Measurements from ENCODE around the gene GRID1. TPM values are rescaled to one million over a fixed set of nuclear protein-coding genes. Genes with fewer than 3 reads are reported as not detected.

GRID1 gene
- total RNA-seq, 1 donor from 2014 or later = not detected

- peaks cover 2% of the 10 kb centered on the region for H3K36me3 Mint-ChIP-seq (ENCODE audit: low read depth)
- H3K27ac Mint-ChIP-seq = no peak overlapping the region
- ChIA-PET CTCF (no interaction called here), POLR2A (no interaction called here)
- intact Hi-C loops (cut with micrococcal nuclease) = no loop called here
- TF ChIP-seq CTCF (IDR thresholded peaks at IDR 0.05) = no peak
- H3K27me3 Mint-ChIP-seq = no peaks in the 10 kb centered on the region
- ATAC-seq (ENCODE audit: low read depth) (no peak), DNase-seq (no peak)
- peaks cover 29% of the 10 kb centered on the region for H3K9me3 Mint-ChIP-seq
- H3K4me3 Mint-ChIP-seq = no peak overlapping the region
- H3K4me1 Mint-ChIP-seq = no peaks in the 10 kb centered on the region
Observed at GRCh38 chr10:85810674-85811073, 555.9 kb downstream of the GRID1 start.

DNA sequence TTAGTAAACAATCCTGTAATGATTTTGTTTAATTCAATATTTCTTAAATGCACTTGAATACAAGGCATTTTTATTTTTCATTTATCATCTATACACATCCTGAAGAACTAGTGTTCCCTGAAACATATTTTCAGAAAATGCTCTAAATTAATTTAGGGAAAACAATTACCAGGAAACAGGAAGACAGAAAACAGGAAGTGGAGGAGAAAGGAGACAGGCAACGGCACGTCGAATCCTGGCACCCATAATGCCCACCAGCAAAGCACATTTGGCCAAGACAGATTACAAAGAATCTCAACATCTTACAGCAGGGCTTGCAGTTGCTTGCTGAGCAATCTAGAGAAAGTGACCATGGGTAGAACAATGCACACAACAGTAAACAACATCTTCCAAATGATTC lies 571.1 kb downstream of the GRID1 start:
- TF ChIP-seq CTCF (IDR thresholded peaks at IDR 0.05) = no peak
- Mint-ChIP-seq H3K4me1 (no peaks in the 10 kb centered on the region), H3K36me3 (ENCODE audit: low read depth) (no peaks in the 10 kb centered on the region), H3K27me3 (peaks cover 4% of the 10 kb centered on the region), H3K4me3 (no peak overlapping the region), H3K27ac (no peak overlapping the region), H3K9me3 (peaks cover 2% of the 10 kb centered on the region)
- DNase-seq = no peak
- CTCF ChIA-PET = no interaction called here
- POLR2A ChIA-PET = no interaction called here
- intact Hi-C loops (cut with micrococcal nuclease) = no loop called here
- ATAC-seq (ENCODE audit: low read depth) = no peak

DNA sequence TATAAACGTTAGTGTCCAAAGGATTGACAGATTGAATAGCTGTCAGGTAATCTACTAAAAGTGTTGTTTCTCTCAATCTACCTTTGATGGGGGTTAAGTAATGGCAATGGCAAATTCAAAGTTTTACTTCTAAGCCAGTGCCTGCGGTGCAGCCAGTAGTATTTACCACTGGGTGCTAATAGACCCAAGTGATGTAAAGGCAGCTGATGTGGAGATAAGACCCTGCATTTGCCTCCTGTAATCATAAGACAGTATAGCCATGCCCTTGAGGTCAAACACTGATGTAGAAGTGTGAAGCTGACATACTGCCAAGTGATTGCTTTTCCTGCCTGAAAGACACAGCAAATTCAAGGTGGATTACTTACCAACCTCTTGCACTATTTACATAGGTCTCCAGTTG lies 572.0 kb downstream of the GRID1 start:
- H3K9me3 Mint-ChIP-seq = peaks cover 2% of the 10 kb centered on the region
- H3K4me1 Mint-ChIP-seq = no peaks in the 10 kb centered on the region
- no peak for ATAC-seq (ENCODE audit: low read depth)
- no peaks in the 10 kb centered on the region for H3K36me3 Mint-ChIP-seq (ENCODE audit: low read depth)
- CTCF ChIA-PET = no interaction called here
- POLR2A ChIA-PET = no interaction called here
- DNase-seq = no peak
- H3K27ac Mint-ChIP-seq = no peak overlapping the region
- intact Hi-C loops (cut with micrococcal nuclease) = no loop called here
- peaks cover 4% of the 10 kb centered on the region for H3K27me3 Mint-ChIP-seq
- no peak overlapping the region for H3K4me3 Mint-ChIP-seq
- TF ChIP-seq CTCF (IDR thresholded peaks at IDR 0.05) = no peak

- Mint-ChIP-seq H3K9me3 (no peaks in the 10 kb centered on the region), H3K4me1 (no peaks in the 10 kb centered on the region), H3K27me3 (peaks cover 2% of the 10 kb centered on the region), H3K4me3 (no peak overlapping the region), H3K27ac (no peak overlapping the region), H3K36me3 (ENCODE audit: low read depth) (no peaks in the 10 kb centered on the region)
- ATAC-seq (ENCODE audit: low read depth) = no peak
- no peak for TF ChIP-seq CTCF (IDR thresholded peaks at IDR 0.05)
- intact Hi-C loops (cut with micrococcal nuclease) = loop anchor here (2.0 kb wide), 1 partner anchor 584 kb away; no protein-coding TSS in a partner anchor
- ChIA-PET CTCF (no interaction called here), POLR2A (no interaction called here)
- DNase-seq = no peak
Observed at GRCh38 chr10:85792533-85792858, 574.1 kb downstream of the GRID1 start.

GRCh38 chr10:85791818-85792532 lies 574.6 kb downstream of the GRID1 start:
- Mint-ChIP-seq H3K4me1 (no peaks in the 10 kb centered on the region), H3K9me3 (no peaks in the 10 kb centered on the region), H3K4me3 (no peak overlapping the region), H3K27ac (no peak overlapping the region), H3K36me3 (ENCODE audit: low read depth) (no peaks in the 10 kb centered on the region), H3K27me3 (peaks cover 2% of the 10 kb centered on the region)
- TF ChIP-seq CTCF (IDR thresholded peaks at IDR 0.05) = no peak
- ChIA-PET POLR2A (no interaction called here), CTCF (no interaction called here)
- intact Hi-C loops (cut with micrococcal nuclease) = loop anchor here (2.0 kb wide), 1 partner anchor 585 kb away; no protein-coding TSS in a partner anchor
- ATAC-seq (ENCODE audit: low read depth) (no peak), DNase-seq (no peak)

Data from activated B cell treated with CpG ODN at 0.5 μM for 24 hours (primary cell).